Activated T-helper 2 cell treated with anti-CD3 and anti-CD28 coated beads, Interferon-gamma antibody, Interleukin-2, Interleukin-4, amounts not matched to agents 10 μg/mL and 5 μg/mL and 100 μg/mL, durations not matched to agents 14 hours and 24 hours and 36 hours (primary cell): ENCODE results near the gene CATSPERD. TPM values are rescaled to one million over a fixed set of nuclear protein-coding genes. Genes with fewer than 3 reads are reported as not detected.

Source experiments
- DNase-seq: peaks from one replicate; pipeline ENCODE4 v3.0.0; 2021; ENCODE audit warnings: low spot score
- H3K27ac Mint-ChIP-seq: one replicate; pipeline ENCODE4 v1.8.0; 2021; ENCODE audit warnings: mixed read lengths
- H3K27me3 Mint-ChIP-seq: one replicate; pipeline ENCODE4 v1.8.0; 2021; ENCODE audit warnings: low read depth, mixed read lengths
- H3K36me3 Mint-ChIP-seq: one replicate; pipeline ENCODE4 v1.8.0; 2021; ENCODE audit warnings: low read depth, mixed read lengths
- H3K4me1 Mint-ChIP-seq: one replicate; pipeline ENCODE4 v1.8.0; 2021; ENCODE audit warnings: low read depth, mixed read lengths
- H3K4me3 Mint-ChIP-seq: one replicate; pipeline ENCODE4 v1.8.0; 2021; ENCODE audit warnings: low read depth, mild to moderate bottlenecking, moderate library complexity, mixed read lengths
- H3K9me3 Mint-ChIP-seq: one replicate; pipeline ENCODE4 v1.8.0; 2021; ENCODE audit warnings: mixed read lengths
- intact Hi-C: fragments of 100-400 bp; cut with micrococcal nuclease; formaldehyde crosslinking; loops from one replicate; pipeline ENCODE4 v1.15.1; 2023
- total RNA-seq: library from RNA; stranded (reverse); gene quantifications from 2 replicates; pipeline ENCODE4 v1.2.3, GENCODE V29; 2022

CATSPERD gene
- total RNA-seq, 1 donor from 2014 or later, result not detected

DNA sequence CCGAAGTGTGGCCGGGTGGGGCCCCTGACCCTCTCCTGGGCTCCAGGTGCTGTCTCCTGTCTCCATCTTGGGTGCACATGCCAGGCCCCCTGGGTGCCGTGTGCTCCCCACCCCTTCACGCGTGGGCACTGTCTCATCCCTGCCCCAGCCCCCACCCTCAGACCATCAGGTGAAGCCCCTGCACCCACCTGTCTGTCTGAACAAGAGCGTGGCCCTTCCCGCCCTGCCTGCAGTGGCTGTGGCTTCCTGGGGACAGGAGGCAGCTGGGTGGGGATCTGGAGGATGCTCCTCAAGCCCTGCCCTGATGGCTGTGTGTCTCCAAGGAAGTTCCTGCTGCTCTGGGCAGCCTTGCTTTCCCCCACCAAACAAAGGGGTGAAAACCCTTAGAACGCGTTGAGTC, 61.9 kb downstream of the CATSPERD start:
- intact Hi-C loops, result no loop called here
- H3K4me3 Mint-ChIP-seq, result no peak overlapping the region
- no peak overlapping the region for H3K27ac Mint-ChIP-seq
- no peaks in the 10 kb centered on the region for H3K9me3 Mint-ChIP-seq
- H3K27me3 Mint-ChIP-seq, result no peaks in the 10 kb centered on the region
- H3K36me3 Mint-ChIP-seq, result peaks cover 17% of the 10 kb centered on the region
- H3K4me1 Mint-ChIP-seq, result no peaks in the 10 kb centered on the region
- DNase-seq, result no peak

DNA sequence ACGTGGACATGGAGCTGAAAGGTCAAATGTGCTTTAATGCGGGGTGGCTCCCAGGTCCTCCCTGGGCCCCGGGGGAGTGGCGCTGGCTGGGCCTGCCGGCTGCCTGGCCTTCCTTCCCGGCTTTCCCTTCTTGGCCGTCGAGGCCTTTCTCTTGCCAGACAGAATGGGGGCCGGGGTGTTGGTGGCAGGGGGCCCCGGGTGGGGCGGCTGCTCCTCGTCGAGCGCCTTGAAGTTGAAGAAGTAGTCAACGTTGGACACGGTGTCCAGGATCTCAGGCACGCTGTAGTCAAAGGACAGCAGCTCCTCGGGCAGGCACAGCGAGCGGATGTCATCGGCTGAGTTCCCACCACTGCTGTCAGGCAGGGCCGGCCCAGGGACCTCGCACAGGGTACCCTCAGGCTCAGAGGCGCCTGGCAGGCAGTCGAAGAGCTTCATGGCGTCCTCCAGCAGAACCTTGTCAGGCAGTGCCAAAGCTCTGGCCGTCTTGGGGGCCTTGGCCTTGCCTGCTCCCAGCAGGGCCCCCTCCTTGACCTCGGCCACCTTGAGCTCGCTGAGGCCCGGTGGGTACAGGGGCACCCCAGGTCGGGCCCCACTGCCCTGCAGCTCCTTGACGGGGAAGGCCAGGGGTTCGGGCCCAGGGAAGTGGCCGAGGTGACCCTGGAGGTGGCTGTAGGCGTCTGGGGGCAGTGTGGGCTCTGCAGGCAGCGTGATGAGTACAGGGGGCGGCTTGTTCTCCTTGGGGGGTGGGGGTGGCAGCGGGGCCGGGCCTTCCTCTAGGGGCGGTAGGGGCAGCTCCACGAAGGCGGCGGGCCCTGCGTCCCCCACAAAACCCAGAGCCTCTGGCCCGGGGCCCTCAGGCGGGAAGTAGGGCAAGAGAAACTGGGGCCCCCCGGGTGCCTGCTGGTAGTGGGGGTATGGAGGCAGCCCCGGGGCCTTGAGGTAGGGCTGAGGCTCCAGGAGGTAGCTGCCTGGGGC, 62.8 kb downstream of the CATSPERD start:
- Mint-ChIP-seq H3K4me1 (no peaks in the 10 kb centered on the region), H3K27ac (no peak overlapping the region), H3K27me3 (no peaks in the 10 kb centered on the region), H3K36me3 (peaks cover 22% of the 10 kb centered on the region), H3K9me3 (no peaks in the 10 kb centered on the region), H3K4me3 (no peak overlapping the region)
- DNase-seq, result no peak
- intact Hi-C loops, result no loop called here

DNA sequence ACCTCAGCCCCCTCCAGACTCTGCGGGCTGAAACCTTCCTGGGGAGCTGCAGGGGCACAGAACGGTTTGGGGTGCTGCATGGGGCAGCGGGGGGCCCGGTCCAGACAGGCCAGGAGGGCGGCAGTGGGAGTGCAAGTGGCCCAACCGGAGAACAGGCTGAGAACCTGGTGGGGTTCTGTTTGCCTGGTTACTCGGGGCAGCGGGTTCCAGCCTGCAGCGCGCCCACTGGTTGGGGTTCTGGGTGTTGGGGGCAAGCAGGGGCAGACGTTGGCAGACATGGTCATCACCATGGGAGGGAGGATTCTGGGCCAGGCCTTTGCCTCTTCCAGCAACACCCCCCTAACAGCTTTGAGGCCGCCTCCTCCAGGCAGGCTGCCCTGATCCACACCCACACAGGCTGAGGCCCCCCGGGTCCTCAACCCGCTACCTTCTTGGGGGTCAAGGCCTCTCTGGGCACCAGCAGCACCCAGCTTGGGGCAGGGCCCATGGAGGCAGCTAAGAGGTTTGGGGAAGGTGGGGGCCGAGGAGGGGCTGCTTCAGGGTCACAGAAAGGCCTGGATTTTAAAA, 64.2 kb downstream of the CATSPERD start, which contains the start of gene PRR22:
PRR22 (minus strand) TSS at position 166 of the 567 bp plus-strand sequence; CDS start at position 80, 86 bp downstream.
- H3K4me1 Mint-ChIP-seq, result no peaks in the 10 kb centered on the region
- H3K36me3 Mint-ChIP-seq, result peaks cover 33% of the 10 kb centered on the region
- H3K9me3 Mint-ChIP-seq, result no peaks in the 10 kb centered on the region
- H3K27me3 Mint-ChIP-seq, result no peaks in the 10 kb centered on the region
- H3K27ac Mint-ChIP-seq, result no peak within 1 kb of the TSS
- intact Hi-C loops, result no loop called here
- no peak within 1 kb of the TSS for H3K4me3 Mint-ChIP-seq
- DNase-seq, result no peak

DNA sequence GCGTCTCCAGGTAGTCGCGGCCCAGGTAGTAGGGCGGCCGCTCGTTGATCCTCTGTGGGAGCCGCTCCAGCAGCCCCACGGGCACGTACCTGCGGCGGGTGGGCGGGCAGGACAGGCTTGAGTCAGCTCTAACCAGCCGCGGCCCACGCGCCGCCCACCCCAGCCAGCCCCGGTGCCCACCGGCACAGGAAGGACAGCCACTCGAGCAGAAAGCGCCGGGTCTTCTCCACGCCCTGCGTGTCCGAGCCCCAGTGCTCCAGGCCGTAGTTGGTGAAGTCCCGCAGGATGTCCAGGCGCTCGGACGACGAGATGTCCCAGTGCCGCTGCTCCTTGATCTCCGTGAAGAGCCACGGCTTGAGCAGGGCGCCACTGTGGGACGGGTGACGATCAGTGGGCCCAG, 65.0 kb downstream of the CATSPERD start:
- no peak for DNase-seq
- Mint-ChIP-seq H3K4me1 (peaks cover 4% of the 10 kb centered on the region), H3K27me3 (no peaks in the 10 kb centered on the region), H3K9me3 (no peaks in the 10 kb centered on the region), H3K36me3 (peaks cover 39% of the 10 kb centered on the region), H3K27ac (no peak overlapping the region), H3K4me3 (no peak overlapping the region)
- intact Hi-C loops, result no loop called here

DNA sequence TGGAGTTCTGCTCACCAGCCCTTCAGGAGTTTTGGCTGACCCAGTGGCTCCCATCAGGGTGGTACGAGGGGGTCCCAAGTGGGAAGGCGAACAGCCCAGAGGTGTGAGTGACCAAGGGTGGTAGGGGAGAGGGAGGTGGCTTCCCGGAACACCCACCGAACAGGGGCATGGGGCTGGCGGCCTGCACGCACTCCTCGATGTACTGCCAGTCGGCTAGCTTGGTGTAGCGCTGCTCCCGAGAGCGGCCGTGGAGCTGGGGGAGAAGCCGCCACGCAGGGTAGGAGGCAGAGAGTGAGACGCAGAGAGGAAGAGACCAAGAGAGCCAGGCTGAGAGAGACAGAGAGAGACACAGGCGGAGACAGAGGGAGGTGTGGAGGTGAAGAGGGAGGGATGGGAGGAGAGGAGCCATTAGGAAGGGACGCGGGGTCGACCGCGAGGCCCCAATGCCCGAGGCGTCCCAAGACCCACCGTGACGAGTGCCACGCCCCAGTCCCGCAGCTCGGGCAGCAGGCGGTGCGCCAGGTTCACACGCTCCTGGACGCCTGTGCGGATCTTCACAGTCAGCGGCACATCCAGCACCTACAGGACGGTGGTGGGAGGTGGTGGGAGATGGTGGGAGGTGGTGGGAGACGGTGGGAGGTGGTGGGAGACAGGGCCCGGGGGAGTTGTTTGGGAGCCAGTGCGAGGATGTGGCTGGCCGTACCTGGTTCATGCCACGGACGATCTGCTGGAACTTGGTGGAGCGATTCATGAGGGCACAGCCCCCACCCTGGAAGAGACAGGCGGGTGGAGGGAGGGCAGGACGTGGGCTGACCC, 66.4 kb downstream of the CATSPERD start:
- H3K36me3 Mint-ChIP-seq, result peaks cover 41% of the 10 kb centered on the region
- H3K27ac Mint-ChIP-seq, result no peak overlapping the region
- no peak for DNase-seq
- no peak overlapping the region for H3K4me3 Mint-ChIP-seq
- peaks cover 5% of the 10 kb centered on the region for H3K4me1 Mint-ChIP-seq
- H3K27me3 Mint-ChIP-seq, result no peaks in the 10 kb centered on the region
- no peaks in the 10 kb centered on the region for H3K9me3 Mint-ChIP-seq
- intact Hi-C loops, result no loop called here

DNA sequence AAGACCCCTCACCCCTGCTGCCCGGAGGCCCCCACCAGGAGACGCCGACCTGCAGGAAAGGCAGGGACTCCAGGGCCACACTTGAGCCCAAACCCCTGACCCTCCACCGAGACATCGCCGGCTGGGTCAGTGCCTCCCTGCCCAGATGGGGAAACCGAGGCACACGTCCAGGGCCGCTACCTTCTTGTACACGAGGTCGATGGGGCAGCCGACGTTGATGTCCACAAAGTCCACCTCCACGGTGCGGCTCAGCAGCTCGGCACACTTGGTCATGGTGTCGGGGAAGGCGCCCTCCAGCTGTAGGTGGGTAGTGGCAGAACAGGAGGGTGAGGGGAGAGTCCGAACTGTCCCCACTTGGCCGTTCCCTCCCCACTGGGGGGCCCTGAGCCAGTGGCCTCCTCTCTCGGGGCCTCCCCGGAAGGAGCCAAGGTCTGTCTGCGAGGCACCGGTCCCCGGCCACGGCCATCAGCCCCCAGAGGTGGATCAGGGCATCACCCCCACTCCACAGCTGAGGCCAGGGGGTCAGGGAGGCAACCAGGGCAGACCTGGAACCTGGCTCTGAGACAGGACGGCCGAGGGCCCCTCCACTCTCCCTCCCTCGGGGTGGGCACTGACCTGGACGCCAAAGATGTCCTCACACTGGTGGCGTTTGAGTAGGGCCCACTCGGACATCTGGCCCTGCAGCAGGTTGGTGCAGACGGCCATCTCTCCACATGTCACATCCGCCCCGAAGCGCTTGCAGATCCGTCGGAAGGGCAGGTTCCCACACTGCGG, 67.2 kb downstream of the CATSPERD start:
- Mint-ChIP-seq H3K27me3 (no peaks in the 10 kb centered on the region), H3K36me3 (peaks cover 41% of the 10 kb centered on the region), H3K9me3 (no peaks in the 10 kb centered on the region), H3K27ac (no peak overlapping the region), H3K4me3 (no peak overlapping the region), H3K4me1 (peaks cover 5% of the 10 kb centered on the region)
- intact Hi-C loops, result no loop called here
- DNase-seq, result no peak

DNA sequence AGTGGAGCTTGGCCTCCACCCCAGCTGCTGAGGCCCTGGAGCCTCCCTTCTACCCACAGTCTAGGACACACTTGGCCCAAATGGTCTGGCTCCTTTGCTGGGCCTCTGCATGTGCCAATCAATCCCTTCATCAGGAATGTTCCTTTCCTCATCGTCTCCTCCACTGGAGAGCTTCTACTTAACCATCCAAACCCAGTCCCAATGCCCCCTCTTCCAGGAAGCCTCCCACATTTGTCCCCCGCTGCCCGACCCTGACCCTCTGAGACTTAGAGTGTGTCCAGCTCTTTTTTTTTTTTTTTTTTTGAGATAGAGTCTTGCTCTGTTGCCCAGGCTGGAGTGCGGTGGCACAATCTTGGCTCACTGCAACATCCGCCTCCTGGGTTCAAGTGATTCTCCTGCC, 68.0 kb downstream of the CATSPERD start:
- no peak overlapping the region for H3K27ac Mint-ChIP-seq
- DNase-seq, result no peak
- no peak overlapping the region for H3K4me3 Mint-ChIP-seq
- no peaks in the 10 kb centered on the region for H3K9me3 Mint-ChIP-seq
- peaks cover 5% of the 10 kb centered on the region for H3K4me1 Mint-ChIP-seq
- intact Hi-C loops, result no loop called here
- peaks cover 41% of the 10 kb centered on the region for H3K36me3 Mint-ChIP-seq
- no peaks in the 10 kb centered on the region for H3K27me3 Mint-ChIP-seq

DNA sequence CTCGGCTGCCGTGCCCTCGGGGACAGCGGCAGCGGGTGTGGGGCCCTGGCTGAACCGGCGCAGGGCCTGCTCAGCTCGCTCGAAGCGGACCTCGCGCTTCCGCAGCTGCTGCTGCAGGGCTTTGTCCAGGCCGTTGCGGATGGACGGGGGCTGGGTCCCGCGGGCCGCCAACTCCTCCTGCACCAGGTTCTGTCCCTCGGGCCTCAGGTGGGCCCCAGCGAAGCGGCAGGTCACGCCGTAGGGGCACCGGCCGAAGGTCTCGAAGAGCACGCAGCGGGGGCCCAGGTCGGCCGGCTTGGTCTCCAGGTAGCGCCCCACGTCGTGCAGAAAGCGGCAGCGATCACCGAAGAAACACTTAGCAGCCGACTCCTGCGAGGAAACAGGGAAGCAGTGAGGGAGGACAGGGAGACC, 68.9 kb downstream of the CATSPERD start:
- peaks cover 41% of the 10 kb centered on the region for H3K36me3 Mint-ChIP-seq
- peak overlapping the region; percentile 49 for H3K4me3 Mint-ChIP-seq

DNA sequence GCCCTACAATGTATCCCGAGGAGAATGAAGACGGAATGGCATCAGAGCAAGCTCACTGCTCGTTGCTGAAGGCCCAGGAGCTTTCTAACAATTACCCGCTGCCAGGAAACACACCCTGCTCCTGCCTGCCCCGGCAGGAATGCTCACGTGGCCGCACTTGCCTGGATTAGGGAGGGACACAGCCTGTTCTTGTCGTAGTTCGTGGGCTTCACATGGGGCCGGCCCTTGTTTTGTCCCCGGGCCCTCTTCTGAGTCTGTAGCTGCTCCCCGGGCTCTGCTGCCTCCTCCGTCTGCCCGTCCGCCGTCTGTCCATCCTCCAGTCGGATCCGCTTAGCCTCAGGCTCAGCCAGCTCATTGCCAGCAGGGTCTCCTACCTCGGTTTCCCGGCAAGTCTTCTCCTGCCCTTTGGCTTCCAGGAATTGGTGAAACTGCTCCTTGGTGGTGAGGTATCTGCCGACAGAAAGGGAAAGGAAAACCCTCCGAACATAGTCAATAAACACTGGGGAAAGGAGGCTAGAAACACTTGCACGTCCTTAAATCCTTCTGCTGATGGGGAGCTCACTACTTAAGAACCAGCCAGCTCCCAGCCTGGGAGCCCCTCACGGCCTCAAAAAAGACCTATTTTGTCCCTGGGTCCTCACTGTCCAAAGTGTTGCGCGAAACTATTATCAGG, 69.6 kb downstream of the CATSPERD start:
- DNase-seq, result no peak
- no peaks in the 10 kb centered on the region for H3K27me3 Mint-ChIP-seq
- H3K9me3 Mint-ChIP-seq, result no peaks in the 10 kb centered on the region
- intact Hi-C loops, result loop anchor here (2.0 to 5.0 kb wide), 4 partner anchors 69 to 998 kb away; partner anchors contain the start of genes CATSPERD, FEM1A, HSD11B1L and LONP1
- peak overlapping the region; percentile 98 for H3K4me3 Mint-ChIP-seq
- peak overlapping the region; percentile 100 for H3K27ac Mint-ChIP-seq
- H3K4me1 Mint-ChIP-seq, result peaks cover 5% of the 10 kb centered on the region
- H3K36me3 Mint-ChIP-seq, result peaks cover 41% of the 10 kb centered on the region

More for the DNA sequence above, 68.9 kb downstream of the CATSPERD start:
- no peak overlapping the region for H3K27ac Mint-ChIP-seq
- H3K27me3 Mint-ChIP-seq, result no peaks in the 10 kb centered on the region
- peaks cover 5% of the 10 kb centered on the region for H3K4me1 Mint-ChIP-seq
- intact Hi-C loops, result no loop called here
- no peak for DNase-seq
- no peaks in the 10 kb centered on the region for H3K9me3 Mint-ChIP-seq

DNA sequence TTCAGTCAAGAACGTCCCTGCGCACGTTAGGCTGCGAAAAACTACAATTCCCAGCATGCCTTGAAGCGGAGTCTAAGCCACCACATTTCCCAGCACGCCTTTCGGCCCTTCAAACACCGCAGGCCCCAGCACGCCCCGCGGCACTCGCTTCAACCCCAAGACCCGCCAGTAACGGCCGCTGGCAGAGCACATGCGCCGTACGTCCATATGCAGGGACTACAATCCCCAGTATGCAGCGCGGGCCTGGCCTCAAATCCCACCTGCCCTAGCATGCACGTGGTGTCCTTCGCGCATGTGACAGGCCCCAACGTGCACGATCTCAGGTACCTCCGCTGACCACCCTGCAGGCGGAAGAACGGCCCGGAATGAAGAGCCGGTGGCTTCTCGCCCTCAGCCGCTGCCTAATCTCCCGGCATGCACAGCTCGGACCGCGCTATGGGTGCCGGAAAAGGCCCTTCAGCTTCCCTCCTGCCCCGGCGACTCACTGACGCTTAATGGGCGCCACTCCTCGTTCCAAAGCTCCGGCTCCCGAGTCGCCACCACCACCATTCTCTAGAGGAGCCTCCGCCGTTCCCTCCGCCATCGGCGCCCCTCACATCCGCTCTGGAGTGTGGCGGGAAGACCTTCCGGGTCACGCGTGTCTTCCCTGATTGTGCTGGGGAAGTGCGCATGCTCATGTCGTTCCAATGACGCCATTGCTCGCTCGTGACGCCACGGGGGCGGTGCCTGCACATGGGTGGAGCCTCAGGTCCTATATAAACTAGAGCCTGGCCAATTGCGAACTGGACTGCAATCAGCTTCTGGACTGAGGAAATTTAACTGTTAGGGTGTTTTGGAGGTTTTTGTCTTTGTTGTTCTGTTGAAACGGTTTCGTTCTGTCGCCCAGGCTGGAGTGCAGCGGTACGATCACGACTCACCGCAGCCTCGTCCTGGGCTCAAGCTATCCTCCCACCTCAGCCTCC, 70.4 kb downstream of the CATSPERD start, which contains the start of gene DUS3L:
DUS3L (minus strand) TSS at position 605 of the 962 bp plus-strand sequence; CDS start at position 583, 22 bp downstream.
- intact Hi-C loops, result loop anchor here (1.0 to 5.0 kb wide), 5 partner anchors 70 to 999 kb away; partner anchors contain the start of genes CATSPERD, FEM1A, HSD11B1L and LONP1
- Mint-ChIP-seq H3K4me1 (peaks cover 5% of the 10 kb centered on the region), H3K4me3 (peak within 1 kb of the TSS; percentile 98), H3K27me3 (no peaks in the 10 kb centered on the region), H3K27ac (peak within 1 kb of the TSS; percentile 100), H3K36me3 (peaks cover 38% of the 10 kb centered on the region), H3K9me3 (no peaks in the 10 kb centered on the region)
- DNase-seq, result peak; percentile 95
